Measurements from ENCODE around the gene HOXC6. TPM values are rescaled to one million over a fixed set of nuclear protein-coding genes. Genes with fewer than 3 reads are reported as not detected.

Gene HOXC6
- total RNA-seq, 1 donor from 2014 or later: 1.4 TPM

- Histone ChIP-seq H3K9me3 (no peaks in the 10 kb centered on the region), H3K4me3 (no peak overlapping the region), H3K27me3 (peaks cover 100% of the 10 kb centered on the region), H3K36me3 (no peaks in the 10 kb centered on the region), H3K27ac (no peak overlapping the region), H3K4me1 (peaks cover 28% of the 10 kb centered on the region)
- TF ChIP-seq, protein P1, sequence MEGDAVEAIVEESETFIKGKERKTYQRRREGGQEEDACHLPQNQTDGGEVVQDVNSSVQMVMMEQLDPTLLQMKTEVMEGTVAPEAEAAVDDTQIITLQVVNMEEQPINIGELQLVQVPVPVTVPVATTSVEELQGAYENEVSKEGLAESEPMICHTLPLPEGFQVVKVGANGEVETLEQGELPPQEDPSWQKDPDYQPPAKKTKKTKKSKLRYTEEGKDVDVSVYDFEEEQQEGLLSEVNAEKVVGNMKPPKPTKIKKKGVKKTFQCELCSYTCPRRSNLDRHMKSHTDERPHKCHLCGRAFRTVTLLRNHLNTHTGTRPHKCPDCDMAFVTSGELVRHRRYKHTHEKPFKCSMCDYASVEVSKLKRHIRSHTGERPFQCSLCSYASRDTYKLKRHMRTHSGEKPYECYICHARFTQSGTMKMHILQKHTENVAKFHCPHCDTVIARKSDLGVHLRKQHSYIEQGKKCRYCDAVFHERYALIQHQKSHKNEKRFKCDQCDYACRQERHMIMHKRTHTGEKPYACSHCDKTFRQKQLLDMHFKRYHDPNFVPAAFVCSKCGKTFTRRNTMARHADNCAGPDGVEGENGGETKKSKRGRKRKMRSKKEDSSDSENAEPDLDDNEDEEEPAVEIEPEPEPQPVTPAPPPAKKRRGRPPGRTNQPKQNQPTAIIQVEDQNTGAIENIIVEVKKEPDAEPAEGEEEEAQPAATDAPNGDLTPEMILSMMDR (IDR thresholded peaks at IDR 0.05): no peak
- intact Hi-C loops (cut with DNase I): no loop called here
- no peak for ATAC-seq
- DNase-seq: no peak
Measured at GRCh38 chr12:53994009-53994263, 34.3 kb upstream of the HOXC6 start.

DNA sequence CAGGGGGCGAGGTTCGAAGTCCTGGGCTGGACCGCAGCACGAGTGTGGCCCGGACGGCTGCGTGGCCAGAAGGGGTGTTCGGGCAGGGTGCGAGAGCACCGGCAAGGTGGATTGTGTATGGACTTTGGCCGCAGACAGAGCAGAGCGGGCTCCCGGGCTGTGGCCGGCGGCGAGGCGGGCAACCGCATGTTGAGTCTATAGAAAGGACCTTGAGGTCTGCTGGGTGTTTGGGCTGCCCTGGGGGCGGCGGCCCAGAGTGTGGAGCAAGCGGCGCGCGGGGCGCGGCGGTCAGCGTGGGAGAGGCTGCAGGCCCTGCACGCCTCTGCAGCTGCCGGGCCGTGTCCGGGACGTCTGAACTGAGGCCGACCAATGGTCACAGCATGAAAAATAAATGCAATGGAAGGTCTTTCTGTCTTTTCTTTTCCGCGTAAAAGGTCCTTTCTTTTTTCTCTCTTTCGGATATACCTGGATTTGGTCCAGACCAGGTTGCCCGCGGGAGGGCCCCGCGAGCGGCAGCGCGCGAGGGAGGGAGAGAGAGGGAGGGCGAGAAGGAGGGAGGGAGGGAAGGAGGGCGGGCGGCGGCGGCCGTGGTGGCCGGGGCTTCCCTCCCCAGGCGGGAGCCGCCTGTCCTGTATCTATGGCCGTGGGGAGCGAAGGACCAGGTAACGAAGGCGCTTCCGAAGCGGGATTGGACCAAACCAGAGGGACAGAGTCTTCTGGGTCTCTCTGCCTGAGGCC is 33.8 kb upstream of the HOXC6 start:
- DNase-seq (no peak), ATAC-seq (no peak)
- Histone ChIP-seq H3K4me3 (no peak overlapping the region), H3K36me3 (no peaks in the 10 kb centered on the region), H3K4me1 (peaks cover 23% of the 10 kb centered on the region), H3K27me3 (peaks cover 100% of the 10 kb centered on the region), H3K27ac (no peak overlapping the region), H3K9me3 (no peaks in the 10 kb centered on the region)
- intact Hi-C loops (cut with DNase I): no loop called here
- TF ChIP-seq, protein P1 (IDR thresholded peaks at IDR 0.05): no peak

GRCh38 chr12:53995002-53995377 is 33.2 kb upstream of the HOXC6 start:
- no peaks in the 10 kb centered on the region for H3K36me3 ChIP-seq
- peaks cover 21% of the 10 kb centered on the region for H3K4me1 ChIP-seq
- DNase-seq: no peak
- H3K27me3 ChIP-seq: peaks cover 100% of the 10 kb centered on the region
- H3K4me3 ChIP-seq: peak overlapping the region; percentile 52
- no peak overlapping the region for H3K27ac ChIP-seq
- intact Hi-C loops (cut with DNase I): no loop called here
- TF ChIP-seq, protein P1 (IDR thresholded peaks at IDR 0.05): no peak
- no peak for ATAC-seq
- H3K9me3 ChIP-seq: no peaks in the 10 kb centered on the region

GRCh38 chr12:53995378-53996239 is 32.6 kb upstream of the HOXC6 start:
- Histone ChIP-seq H3K27me3 (peaks cover 100% of the 10 kb centered on the region), H3K4me1 (peaks cover 26% of the 10 kb centered on the region), H3K9me3 (no peaks in the 10 kb centered on the region), H3K4me3 (peak overlapping the region; percentile 52), H3K27ac (no peak overlapping the region), H3K36me3 (no peaks in the 10 kb centered on the region)
- ATAC-seq: peak; percentile 57
- TF ChIP-seq, protein P1 (IDR thresholded peaks at IDR 0.05): no peak
- no peak for DNase-seq
- intact Hi-C loops (cut with DNase I): no loop called here

DNA sequence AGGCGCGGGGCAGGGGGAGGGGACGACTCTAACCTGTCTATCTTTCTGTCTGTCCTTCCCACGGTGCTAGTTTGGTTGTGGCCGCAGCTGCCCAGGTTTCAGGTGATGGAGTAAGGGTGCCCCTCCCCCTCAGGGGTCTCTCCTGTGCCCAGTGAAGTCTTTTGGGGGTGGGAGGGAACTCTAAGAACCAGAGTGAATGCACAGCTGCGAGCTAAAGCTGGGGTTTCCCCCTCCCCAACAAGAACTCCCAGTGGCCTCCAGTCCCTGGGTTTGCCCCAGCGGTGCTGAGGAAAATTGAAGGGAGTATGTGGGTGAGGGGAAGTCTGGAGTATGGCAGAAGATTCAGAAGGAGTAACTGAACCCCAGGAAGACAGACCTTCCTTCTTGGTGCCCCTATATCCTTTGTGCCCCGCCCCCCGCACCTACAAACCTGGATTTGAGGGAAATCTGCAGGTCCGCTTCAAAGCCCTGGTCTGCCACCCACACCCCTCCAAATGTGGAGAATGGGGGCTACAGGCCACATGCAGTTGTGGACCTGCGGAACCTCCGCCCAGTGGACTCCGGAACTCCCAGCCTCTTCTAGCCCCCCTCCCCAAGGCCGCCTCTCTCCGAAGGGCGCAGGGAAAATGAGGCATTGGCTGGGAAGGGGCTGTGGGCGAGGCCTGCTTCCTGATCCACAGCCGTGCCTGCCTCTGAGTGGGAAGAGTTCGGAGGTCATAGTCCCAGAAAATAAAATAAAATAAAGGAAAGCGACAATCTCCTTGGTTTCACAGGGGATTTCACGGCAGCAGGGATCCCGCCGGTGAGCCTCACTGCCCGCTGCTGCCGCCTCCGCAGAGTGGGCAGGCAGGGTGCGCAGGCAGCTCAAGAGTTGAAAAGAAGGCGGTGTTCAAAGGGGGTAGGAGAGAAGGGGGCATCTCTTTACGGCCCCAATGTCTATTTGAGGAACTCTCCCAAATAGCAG is 31.7 kb upstream of the HOXC6 start:
- H3K36me3 ChIP-seq: no peaks in the 10 kb centered on the region
- peak overlapping the region; percentile 52 for H3K4me3 ChIP-seq
- TF ChIP-seq, protein P1 (IDR thresholded peaks at IDR 0.05): no peak
- DNase-seq (no peak), ATAC-seq (no peak)
- intact Hi-C loops (cut with DNase I): no loop called here
- peaks cover 100% of the 10 kb centered on the region for H3K27me3 ChIP-seq
- H3K27ac ChIP-seq: no peak overlapping the region
- no peaks in the 10 kb centered on the region for H3K9me3 ChIP-seq
- peaks cover 26% of the 10 kb centered on the region for H3K4me1 ChIP-seq

All from upper lobe of right lung (tissue), 1 donor.